Right renal pelvis (tissue), 4 donors: ENCODE measurements around the gene RPL39. TPM values are rescaled to one million over a fixed set of nuclear protein-coding genes. Genes with fewer than 3 reads are reported as not detected.
"Not testable (repeated sequence)": the region's sequence is repeated elsewhere in the genome, so short reads cannot be mapped to it uniquely, and the experiment has no call there.

Experiments used
- DNase-seq, 4 donors: peaks; one replicate each; pipeline ENCODE4 v3.0.0-alpha.2; 2013; ENCODE audit warnings: low read depth in 4 of 4, low spot score in 3 of 4, missing footprints in 1 of 4
- polyA plus RNA-seq, 4 donors: library from polyadenylated mRNA; unstranded; fragments of 120-200 nt; gene quantifications; one replicate each; pipeline ENCODE4 v1.2.1, GENCODE V29; 2013; ENCODE audit not compliant: insufficient read length in 4 of 4

The RPL39 gene
- 1,000 to 10,000 TPM; 2,191 to 2,412 (median 2,308) TPM for polyA plus RNA-seq

- peak; percentile 66 to 78 (median 70) for DNase-seq
Observed at GRCh38 chrX:119791437-119792231, at the start of gene RPL39. Gene RPL39 (minus strand): TSS chrX:119791630. CDS start chrX:119791576, 54 bp downstream.

- DNase-seq: no peak
Observed at GRCh38 chrX:119833905-119834304, 42.5 kb upstream of the RPL39 start.

- no peak for DNase-seq
Observed at GRCh38 chrX:119828446-119828845, 37.0 kb upstream of the RPL39 start.

- no peak for DNase-seq
Observed at GRCh38 chrX:119826399-119826959, 35.0 kb upstream of the RPL39 start.

DNA sequence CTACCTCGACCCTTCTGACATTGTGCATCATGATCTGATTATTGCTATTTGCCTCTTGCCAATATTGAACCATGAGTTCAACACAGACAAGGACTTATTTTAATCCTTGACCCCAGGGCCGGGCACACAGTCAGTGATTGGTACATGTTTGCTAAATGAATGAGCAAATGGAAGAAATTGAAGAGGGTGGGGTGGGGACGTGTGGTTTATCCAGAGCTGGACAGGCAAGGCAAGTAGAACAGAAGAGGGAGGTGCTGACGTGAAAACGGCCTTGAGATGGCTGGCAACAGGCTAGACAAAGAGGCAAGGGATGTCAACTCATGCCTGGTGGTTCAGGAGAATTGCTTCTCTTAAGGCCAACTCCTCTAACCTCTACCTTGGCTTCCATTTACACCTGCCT, 32.8 kb upstream of the RPL39 start:
- DNase-seq: not testable (repeated sequence)

DNA sequence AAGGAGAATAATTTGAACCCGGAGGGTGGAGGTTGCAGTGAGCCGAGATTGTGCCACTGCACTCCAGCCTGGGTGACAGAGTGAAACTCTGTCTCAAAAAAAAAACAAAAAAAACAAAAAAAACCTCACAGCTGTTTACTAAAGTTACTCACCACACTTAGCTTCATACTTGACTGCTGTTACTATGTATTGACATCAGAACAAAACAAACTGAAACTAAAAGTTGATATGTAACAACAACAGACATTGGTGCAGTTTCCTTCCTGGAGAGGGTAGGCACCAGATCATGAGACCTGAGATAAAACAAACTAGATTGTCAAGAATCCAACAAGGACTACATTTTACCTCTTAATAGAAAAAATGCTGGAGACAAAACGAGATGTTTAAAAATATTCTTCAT, 30.3 kb upstream of the RPL39 start:
- DNase-seq: not testable (repeated sequence)

DNA sequence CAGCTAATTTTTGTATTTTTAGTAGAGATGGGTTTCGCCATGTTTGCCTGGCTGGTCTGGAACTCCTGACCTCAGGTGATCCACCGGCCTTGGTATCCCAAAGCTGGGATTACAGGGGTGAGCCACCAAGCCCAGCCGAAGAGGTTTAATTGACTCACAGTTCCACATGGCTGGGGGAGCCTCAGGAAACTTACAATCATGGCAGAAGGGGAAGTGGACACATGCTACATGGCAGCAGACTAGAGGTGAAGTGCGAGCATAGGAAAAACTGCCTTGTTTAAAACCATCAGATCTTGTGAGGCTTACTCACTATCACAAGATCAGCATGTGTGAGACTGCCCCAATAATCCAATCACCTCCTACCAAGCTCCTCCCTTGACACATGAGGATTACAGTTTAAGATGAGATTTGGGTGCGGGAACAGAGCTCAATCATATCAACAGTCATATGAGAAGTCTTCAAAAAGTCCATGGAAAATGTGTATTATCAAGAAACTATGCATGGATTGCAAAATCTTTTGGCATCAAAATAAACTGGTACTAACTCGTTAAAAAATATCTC, 25.8 kb upstream of the RPL39 start:
- no peak for DNase-seq

- no peak for DNase-seq
Observed at GRCh38 chrX:119816300-119816699, 24.9 kb upstream of the RPL39 start.

GRCh38 chrX:119809185-119809666, 17.8 kb upstream of the RPL39 start:
- DNase-seq: no peak

- DNase-seq: not testable (repeated sequence)
Observed at GRCh38 chrX:119808461-119808860, 17.0 kb upstream of the RPL39 start.

- DNase-seq: no peak
Observed at GRCh38 chrX:119802546-119802945, 11.1 kb upstream of the RPL39 start.

- DNase-seq: no peak
Observed at GRCh38 chrX:119801253-119802221, 10.1 kb upstream of the RPL39 start.

DNA sequence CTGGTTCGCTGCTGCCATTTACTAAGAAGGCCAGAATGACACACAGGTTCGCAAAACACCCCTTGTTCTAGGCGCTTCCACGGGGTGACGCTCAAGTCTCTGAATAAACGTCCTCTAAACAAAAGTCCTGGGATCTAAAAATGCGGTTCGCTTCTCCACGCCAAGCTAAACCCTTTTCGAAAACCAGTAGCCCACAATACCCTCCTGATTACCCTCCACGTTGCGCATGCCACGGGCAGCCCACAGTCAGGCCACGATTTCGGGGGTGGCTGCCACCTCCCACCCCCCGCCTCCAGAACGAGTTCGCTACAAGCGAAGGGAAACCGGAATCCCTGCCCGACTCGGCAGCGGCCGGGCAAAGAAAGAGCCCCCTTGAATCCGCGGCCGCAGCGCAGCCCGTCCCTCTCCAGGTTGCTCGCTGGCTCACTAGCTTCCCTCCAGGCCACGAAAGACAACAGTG, 423 bp downstream of the RPL39 start:
- DNase-seq: peak in 2 of 4 donors; percentile 12 to 17

DNA sequence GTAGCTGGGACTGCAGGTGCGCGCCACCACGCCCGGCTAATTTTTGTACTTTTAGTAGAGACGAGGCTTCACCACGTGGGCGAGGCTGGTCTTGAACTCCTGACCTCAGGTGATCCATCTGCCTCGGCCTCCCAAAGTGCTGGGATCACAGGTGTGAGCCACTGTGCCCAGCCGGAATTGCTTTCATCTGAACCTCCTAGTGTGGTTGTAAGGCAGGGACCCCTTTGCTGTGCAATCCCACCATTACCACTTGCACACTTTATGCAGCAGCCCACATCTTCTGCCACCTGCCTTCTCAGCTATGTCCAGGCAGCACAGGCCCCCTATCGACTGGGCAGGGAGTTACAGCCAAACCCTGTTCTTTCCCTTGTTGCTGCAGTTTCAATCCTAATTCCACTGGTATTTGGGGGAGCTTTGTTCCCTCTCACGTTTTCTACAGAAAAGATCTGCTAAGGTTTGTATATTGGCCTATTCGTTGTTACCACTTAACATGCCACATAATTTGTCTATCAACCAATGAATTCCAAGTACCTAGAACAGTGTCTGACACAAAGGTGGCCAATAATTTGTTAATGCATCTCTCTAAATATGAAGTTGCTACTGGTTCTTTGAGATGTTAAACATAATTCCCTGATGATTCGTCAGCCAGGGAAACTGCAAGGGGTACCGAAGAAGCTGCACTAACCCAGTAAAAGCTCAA, 6.5 kb downstream of the RPL39 start:
- DNase-seq: no peak

DNA sequence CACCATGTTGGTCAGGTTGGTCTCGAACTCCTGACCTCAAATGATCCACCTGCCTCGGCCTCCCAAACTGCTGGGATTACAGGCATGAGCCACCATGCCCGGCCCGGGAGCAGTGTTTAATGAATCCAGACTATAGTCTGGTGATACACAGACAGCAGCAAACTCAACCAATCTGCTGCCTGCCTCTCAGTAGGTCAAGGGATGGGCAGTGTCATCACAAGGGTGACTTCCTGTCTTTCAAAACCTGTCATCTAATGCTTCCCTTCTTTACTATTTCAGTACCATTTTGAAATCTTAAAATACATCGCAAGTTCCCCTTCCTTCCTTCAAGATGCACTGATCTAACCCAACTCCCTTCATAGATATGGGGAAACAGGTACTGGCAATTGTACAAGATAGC, 8.4 kb downstream of the RPL39 start:
- no peak for DNase-seq

DNA sequence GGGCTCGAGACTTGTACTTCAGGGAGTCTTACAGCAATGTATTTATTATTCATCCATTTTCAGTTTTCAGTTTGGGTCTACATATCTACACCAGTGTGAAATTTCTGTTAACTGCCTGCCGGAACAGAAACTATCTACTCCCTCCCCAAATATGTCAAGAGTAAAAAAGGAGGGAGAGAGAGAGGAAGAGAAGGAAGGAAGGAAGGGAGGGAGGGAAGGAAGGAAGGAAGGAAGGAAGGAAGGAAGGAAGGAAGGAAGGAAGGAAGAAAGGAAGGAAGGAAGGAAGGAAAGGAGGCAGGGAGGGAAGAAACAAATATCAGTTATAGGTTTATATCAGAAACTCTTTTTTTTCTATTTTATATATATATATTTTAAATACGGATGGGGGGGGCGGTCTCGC, 12.6 kb downstream of the RPL39 start:
- no peak for DNase-seq

- DNase-seq: no peak
Observed at GRCh38 chrX:119775517-119776238, 15.8 kb downstream of the RPL39 start.

- DNase-seq: not testable (repeated sequence)
Observed at GRCh38 chrX:119769388-119769787, 22.0 kb downstream of the RPL39 start.

GRCh38 chrX:119768436-119768835, 23.0 kb downstream of the RPL39 start:
- not testable (repeated sequence) for DNase-seq
